OCI-LY7 (cell line): ENCODE results near the gene TMCC1. TPM values are rescaled to one million over a fixed set of nuclear protein-coding genes. Genes with fewer than 3 reads are reported as not detected.

Source experiments
- BruUV-seq: library from RNA; stranded (reverse); fragments of 400-500 nt; replicated peaks from 2 replicates; lab custom pipeline; 2021; lab: Mats Ljungman, UMichigan
- CTCF ChIA-PET: fragments of 300-600 bp; sonication (Branson Sonifier 250); formaldehyde crosslinking; loops from one replicate; lab custom pipeline; 2022; ENCODE audit warnings: antibody characterized with exemption; ENCODE audit not compliant: unreplicated experiment; lab: Charles Lee
- POLR2A ChIA-PET: fragments of 300-600 bp; sonication (Branson Sonifier 250); formaldehyde crosslinking; loops from one replicate; lab custom pipeline; 2022; ENCODE audit warnings: antibody characterized with exemption; lab: Charles Lee
- DNase-seq: peaks from one replicate; pipeline ENCODE4 v3.0.0-alpha.2; 2015; ENCODE audit warnings: low spot score
- H2AFZ ChIP-seq: fragments of 200-600 bp; sonication (generic), shearing (Covaris generic); 2 replicates; pipeline ENCODE4 v1.6.1; 2014; ENCODE audit warnings: mild to moderate bottlenecking, antibody characterized with exemption, low read length, moderate library complexity
- H3K27ac ChIP-seq: fragments of 200-600 bp; sonication (generic); 2 replicates; pipeline ENCODE4 v1.5.1; 2014; ENCODE audit warnings: mixed run types, low read depth, mild to moderate bottlenecking, moderate library complexity, low read length, inconsistent platforms; ENCODE audit not compliant: poor library complexity, severe bottlenecking
- H3K36me3 ChIP-seq: fragments of 200-600 bp; sonication (generic); 2 replicates; pipeline ENCODE4 v1.6.1; 2014; ENCODE audit warnings: mild to moderate bottlenecking, antibody characterized with exemption, low read length, moderate library complexity, mixed read lengths; ENCODE audit not compliant: insufficient read depth
- H3K4me1 ChIP-seq: fragments of 200-600 bp; sonication (generic); 2 replicates; pipeline ENCODE4 v1.5.1; 2014; ENCODE audit warnings: mild to moderate bottlenecking, low read length; ENCODE audit not compliant: insufficient read depth, poor library complexity, severe bottlenecking
- H3K4me2 ChIP-seq: fragments of 200-600 bp; sonication (generic); 2 replicates; pipeline ENCODE4 v1.6.1; 2014; ENCODE audit warnings: mild to moderate bottlenecking, low read length
- H3K4me3 ChIP-seq: fragments of 200-600 bp; sonication (generic); 2 replicates; pipeline ENCODE4 v1.5.1; 2014; ENCODE audit warnings: mild to moderate bottlenecking, low read depth, low read length; ENCODE audit not compliant: poor library complexity, severe bottlenecking
- H3K79me2 ChIP-seq: fragments of 200-600 bp; sonication (generic); 2 replicates; pipeline ENCODE4 v1.6.1; 2016; ENCODE audit warnings: low read depth, mild to moderate bottlenecking, low read length, moderate library complexity, mixed read lengths; ENCODE audit not compliant: insufficient read depth
- H3K9me2 ChIP-seq: fragments of 200-600 bp; sonication (generic); 2 replicates; pipeline ENCODE4 v1.6.1; 2016; ENCODE audit warnings: mild to moderate bottlenecking, low read length, mixed read lengths; ENCODE audit not compliant: insufficient read depth
- H3K9me3 ChIP-seq: fragments of 200-600 bp; sonication (generic); 2 replicates; pipeline ENCODE4 v1.6.1; 2014; ENCODE audit warnings: mild to moderate bottlenecking, mixed run types, low read length, mixed read lengths
- H4K20me1 ChIP-seq: fragments of 200-600 bp; sonication (generic); 2 replicates; pipeline ENCODE4 v1.6.1; 2014; ENCODE audit warnings: mild to moderate bottlenecking, antibody characterized with exemption, low read length, moderate library complexity, mixed read lengths; ENCODE audit not compliant: insufficient read depth
- CTCF ChIP-seq: fragments of 200-600 bp; sonication (generic); conservative IDR thresholded peaks from 2 replicates; pipeline ENCODE4 v1.5.1; 2014; ENCODE audit warnings: mild to moderate bottlenecking, antibody characterized with exemption, low read length, moderate library complexity, mixed read lengths
- EZH2phosphoT487 ChIP-seq: fragments of 200-600 bp; sonication (generic); IDR thresholded peaks from 2 replicates; pipeline ENCODE4 v1.6.1; 2018; ENCODE audit warnings: low read depth, borderline replicate concordance, mild to moderate bottlenecking, mixed run types, antibody characterized with exemption, low read length, moderate library complexity, mixed read lengths
- intact Hi-C: fragments of 100-400 bp; cut with micrococcal nuclease; formaldehyde crosslinking; loops from one replicate; pipeline ENCODE4 v1.10.0; 2022; ENCODE audit not compliant: unreplicated experiment
- total RNA-seq, 2 experiments: library from RNA; depleted of rRNA in 1 of 2; stranded (reverse); fragments of >200 nt in 1 of 2; shearing (Covaris generic) in 1 of 2; gene quantifications; 2 replicates each; pipeline ENCODE4 v1.2.3, GENCODE V29; 2014 to 2022

Gene TMCC1
- total RNA-seq, 2 experiments from 2014 or later: 31.7 to 38.8 TPM

- CTCF ChIA-PET: no interaction called here
- no peak overlapping the region for H3K4me3 ChIP-seq
- intact Hi-C loops: no loop called here
- peaks cover 78% of the 10 kb centered on the region for H3K36me3 ChIP-seq
- POLR2A ChIA-PET: interaction anchor here (0.8 kb wide), 1 partner anchor 46 kb away, joined by 3 read pairs; no protein-coding TSS in a partner anchor
- no peak overlapping the region for H3K4me2 ChIP-seq
- BruUV-seq: no TSS peak
- H3K9me2 ChIP-seq: no peaks in the 10 kb centered on the region
- H2AFZ ChIP-seq: no peak overlapping the region
- no peak overlapping the region for H3K27ac ChIP-seq
- no peak for TF ChIP-seq CTCF
- H3K79me2 ChIP-seq: peaks cover 55% of the 10 kb centered on the region
- DNase-seq: no peak
- no peaks in the 10 kb centered on the region for H4K20me1 ChIP-seq
- H3K9me3 ChIP-seq: 0 out of 2 replicates have a peak, but pooled peaks cover 7% of the 10 kb centered on the region
- peaks cover 5% of the 10 kb centered on the region for H3K4me1 ChIP-seq
Measured at GRCh38 chr3:129855832-129856419, 37.6 kb downstream of the TMCC1 start.

GRCh38 chr3:129855170-129855831, 38.2 kb downstream of the TMCC1 start:
- H3K36me3 ChIP-seq: peaks cover 78% of the 10 kb centered on the region
- H3K79me2 ChIP-seq: peaks cover 51% of the 10 kb centered on the region
- TF ChIP-seq EZH2phosphoT487: no peak
- ChIA-PET CTCF (no interaction called here), POLR2A (interaction anchor here (0.7 kb wide), 2 partner anchors 35 to 137 kb away, joined by 3 read pairs; no protein-coding TSS in a partner anchor)
- H3K27ac ChIP-seq: no peak overlapping the region
- H4K20me1 ChIP-seq: no peaks in the 10 kb centered on the region
- peaks cover 5% of the 10 kb centered on the region for H3K4me1 ChIP-seq
- intact Hi-C loops: no loop called here
- H3K9me3 ChIP-seq: peaks cover 9% of the 10 kb centered on the region; the same call in 1 of the 2 replicates
- H3K4me3 ChIP-seq: no peak overlapping the region
- no peak overlapping the region for H2AFZ ChIP-seq
- no TSS peak for BruUV-seq
- no peak overlapping the region for H3K4me2 ChIP-seq
- H3K9me2 ChIP-seq: no peaks in the 10 kb centered on the region
- DNase-seq: no peak

GRCh38 chr3:129854460-129854859, 39.1 kb downstream of the TMCC1 start:
- CTCF ChIA-PET: no interaction called here
- H3K36me3 ChIP-seq: peaks cover 74% of the 10 kb centered on the region
- intact Hi-C loops: no loop called here

More at GRCh38 chr3:129854460-129854859, 39.1 kb downstream of the TMCC1 start:
- no peaks in the 10 kb centered on the region for H4K20me1 ChIP-seq
- H3K79me2 ChIP-seq: peaks cover 51% of the 10 kb centered on the region
- no TSS peak for BruUV-seq
- H3K4me3 ChIP-seq: no peak overlapping the region
- no peak overlapping the region for H3K4me2 ChIP-seq
- DNase-seq: no peak
- TF ChIP-seq EZH2phosphoT487 (no peak), CTCF (no peak)
- H3K27ac ChIP-seq: no peak overlapping the region
- H3K9me3 ChIP-seq: peaks cover 13% of the 10 kb centered on the region; the same call in 1 of the 2 replicates
- H3K4me1 ChIP-seq: peaks cover 5% of the 10 kb centered on the region
- H3K9me2 ChIP-seq: no peaks in the 10 kb centered on the region
- H2AFZ ChIP-seq: no peak overlapping the region
- POLR2A ChIA-PET: interaction anchor here (0.7 to 1.1 kb wide), 2 partner anchors 30 to 36 kb away, joined by 3 to 4 read pairs; no protein-coding TSS in a partner anchor
